MG63 (cell line): ENCODE measurements around the gene JAZF1. TPM values are rescaled to one million over a fixed set of nuclear protein-coding genes. Genes with fewer than 3 reads are reported as not detected.

Source experiments
- DNase-seq: peaks from one replicate; pipeline ENCODE4 v3.0.0-alpha.2; 2020
- H3K27me3 ChIP-seq: fragments of 250-450 bp; sonication (Bioruptor Pico); 2 replicates; pipeline ENCODE4 v1.5.1; 2020; ENCODE audit warnings: mild to moderate bottlenecking, moderate library complexity
- H3K36me3 ChIP-seq: fragments of 250-450 bp; sonication (Bioruptor Pico); 2 replicates; pipeline ENCODE4 v1.5.1; 2020; ENCODE audit warnings: mild to moderate bottlenecking, moderate library complexity
- H3K4me3 ChIP-seq: fragments of 250-450 bp; sonication (Bioruptor Pico); 2 replicates; pipeline ENCODE4 v1.5.1; 2020; ENCODE audit warnings: mild to moderate bottlenecking, moderate library complexity
- H3K9me3 ChIP-seq: fragments of 250-450 bp; sonication (Bioruptor Pico); 2 replicates; pipeline ENCODE4 v1.5.1; 2020; ENCODE audit warnings: mild to moderate bottlenecking, moderate library complexity
- total RNA-seq: library from RNA; depleted of rRNA; stranded (reverse); fragments of >200 nt; shearing (Covaris generic); gene quantifications from 2 replicates; pipeline ENCODE4 v1.2.3, GENCODE V29; 2014; ENCODE audit warnings: low replicate concordance

Gene JAZF1
- total RNA-seq, 1 experiment from 2014 or later = 7.6 TPM

DNA sequence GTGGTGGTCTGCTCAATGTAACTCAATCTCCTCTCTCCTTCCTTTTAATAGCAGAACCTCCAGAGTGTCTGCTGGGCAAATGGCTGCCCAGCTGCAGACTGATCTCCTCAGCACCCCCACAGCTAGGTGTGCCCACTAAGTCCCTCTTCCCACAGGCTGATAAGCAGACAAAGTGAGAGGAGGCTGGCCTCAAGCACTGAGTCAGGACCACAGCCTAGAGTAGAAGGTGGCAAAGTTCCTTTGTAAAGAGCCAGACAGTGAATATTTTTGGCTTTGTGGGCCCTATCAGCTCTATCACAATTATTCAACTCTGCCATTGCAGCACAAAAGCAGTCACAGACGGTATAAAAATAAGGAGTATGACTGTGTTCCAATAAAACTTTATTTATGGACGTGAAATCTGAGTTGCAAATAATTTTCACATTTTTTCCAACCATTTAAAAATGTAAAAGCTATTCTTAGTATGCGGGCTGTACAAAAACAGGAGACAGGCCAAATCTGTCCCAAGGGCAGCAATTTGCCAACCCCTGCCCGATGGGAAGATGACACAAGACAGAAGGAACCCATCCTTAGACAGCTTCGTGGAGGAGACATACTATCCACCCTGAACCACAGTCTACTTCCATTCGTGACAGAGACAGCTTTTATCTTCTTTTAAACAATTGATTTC is 23.4 kb downstream of the JAZF1 start:
- no peaks in the 10 kb centered on the region for H3K27me3 ChIP-seq
- H3K36me3 ChIP-seq = no peaks in the 10 kb centered on the region
- no peak for DNase-seq
- H3K4me3 ChIP-seq = no peak overlapping the region
- no peaks in the 10 kb centered on the region for H3K9me3 ChIP-seq

DNA sequence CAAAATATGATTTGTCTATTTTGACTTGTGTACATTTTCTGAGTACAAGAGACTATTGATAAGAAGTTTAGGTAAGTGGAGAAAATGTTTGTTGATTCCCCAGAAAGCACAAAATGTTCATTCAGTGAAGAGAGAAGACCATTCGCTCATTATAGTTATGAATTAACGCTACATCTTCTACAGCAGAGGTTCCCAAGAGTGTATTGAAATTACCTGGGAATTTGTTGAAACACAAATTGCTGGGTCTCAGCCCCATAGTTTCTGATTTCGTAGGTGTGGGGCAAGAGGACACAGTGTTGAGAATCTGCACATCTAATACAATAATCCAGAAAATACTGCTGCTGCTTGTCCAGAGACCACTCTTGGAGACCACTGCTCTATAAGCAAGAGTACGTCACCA is 24.2 kb downstream of the JAZF1 start:
- H3K9me3 ChIP-seq = no peaks in the 10 kb centered on the region
- no peak overlapping the region for H3K4me3 ChIP-seq
- no peaks in the 10 kb centered on the region for H3K36me3 ChIP-seq
- H3K27me3 ChIP-seq = no peaks in the 10 kb centered on the region
- no peak for DNase-seq

DNA sequence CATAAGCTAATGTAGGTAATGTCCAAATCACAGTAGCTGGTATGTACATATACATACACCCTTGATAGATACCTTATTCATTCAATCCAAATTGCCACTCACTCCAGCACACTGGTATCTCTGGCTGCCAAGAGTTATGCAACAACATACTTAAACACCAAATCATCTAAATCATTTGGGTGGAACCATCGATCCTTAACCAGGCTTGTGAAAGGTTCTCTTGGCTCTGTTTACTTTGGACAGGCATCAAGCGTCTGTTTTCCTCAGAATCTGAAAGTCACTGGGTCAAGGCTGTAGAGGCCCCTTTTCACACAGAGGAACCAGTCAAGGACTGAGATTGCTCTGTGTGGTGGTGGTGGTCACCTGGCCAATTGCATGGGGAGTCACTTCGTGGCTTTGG is 24.6 kb downstream of the JAZF1 start:
- no peaks in the 10 kb centered on the region for H3K36me3 ChIP-seq
- no peak overlapping the region for H3K4me3 ChIP-seq
- no peaks in the 10 kb centered on the region for H3K9me3 ChIP-seq
- no peaks in the 10 kb centered on the region for H3K27me3 ChIP-seq
- DNase-seq = peak; percentile 51

DNA sequence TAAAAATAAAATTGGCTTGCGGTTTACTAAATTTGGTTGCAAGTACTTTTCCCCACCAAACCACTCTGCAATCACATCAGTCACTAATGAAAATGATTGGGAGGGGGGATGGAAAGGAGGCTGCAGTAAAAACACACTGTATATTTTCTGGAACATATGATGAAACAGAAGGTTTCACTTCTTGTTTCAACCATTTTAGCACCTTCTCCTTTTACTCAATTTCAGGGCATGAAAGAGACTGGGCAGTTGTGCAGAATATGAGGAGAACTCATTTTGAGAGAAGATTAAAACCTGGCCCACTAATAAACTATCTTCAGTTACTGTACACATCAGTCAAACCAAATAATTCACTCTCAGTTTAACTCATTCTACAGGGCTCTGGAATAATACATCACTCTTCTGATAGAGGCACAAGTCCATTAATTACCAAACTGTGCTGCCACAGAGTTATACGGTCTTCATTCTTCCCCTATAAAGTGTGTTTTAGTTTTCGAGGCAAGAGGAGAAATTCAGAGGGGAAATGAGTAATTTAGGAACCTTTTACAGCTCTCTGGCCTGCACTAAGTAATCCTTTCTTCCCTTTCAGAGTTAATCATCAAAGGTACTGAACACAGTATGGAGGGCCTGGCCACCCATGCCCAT is 25.5 kb downstream of the JAZF1 start:
- DNase-seq = no peak
- no peak overlapping the region for H3K4me3 ChIP-seq

DNA sequence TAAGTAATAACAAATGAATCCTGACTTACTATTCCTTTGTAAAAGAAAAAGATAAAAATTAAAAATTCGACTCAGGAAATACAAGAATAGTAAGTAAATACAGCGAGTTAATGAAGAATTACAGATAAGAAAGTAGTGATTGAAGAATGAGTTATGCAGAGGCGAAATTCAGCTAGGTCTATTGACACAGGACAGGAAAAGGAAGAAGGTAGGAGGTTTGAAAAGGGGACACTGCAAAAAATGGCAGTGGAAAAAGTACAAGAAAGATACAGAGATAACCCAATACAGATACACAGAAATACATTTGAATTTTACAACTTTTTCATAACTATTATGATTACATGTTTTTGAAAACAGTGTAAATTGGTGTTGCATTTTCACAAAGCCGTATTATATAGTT is 28.0 kb downstream of the JAZF1 start:
- DNase-seq = no peak
- Histone ChIP-seq H3K9me3 (no peaks in the 10 kb centered on the region), H3K4me3 (no peak overlapping the region), H3K36me3 (peaks cover 2% of the 10 kb centered on the region; the same call in 1 of the 2 replicates), H3K27me3 (no peaks in the 10 kb centered on the region)

More for the DNA sequence above, 25.5 kb downstream of the JAZF1 start:
- Histone ChIP-seq H3K36me3 (no peaks in the 10 kb centered on the region), H3K9me3 (no peaks in the 10 kb centered on the region), H3K27me3 (no peaks in the 10 kb centered on the region)

DNA sequence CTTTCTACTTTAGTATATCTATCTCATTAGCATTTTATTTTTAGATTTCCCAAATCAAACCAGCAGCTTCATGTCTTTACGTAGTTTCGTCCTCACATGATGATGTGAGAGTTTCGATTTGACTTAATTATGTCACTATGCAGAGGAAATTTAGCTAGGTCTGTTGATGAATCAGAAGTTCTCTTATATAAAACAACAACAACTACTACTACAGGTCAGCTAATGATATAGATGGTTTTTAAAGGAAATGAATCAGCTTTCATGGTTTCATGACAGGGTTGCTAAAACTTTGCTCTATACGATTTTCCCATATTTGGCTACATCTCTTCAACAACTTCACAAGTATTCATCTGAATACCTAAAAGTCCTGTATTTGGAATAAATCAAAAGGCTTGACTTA is 28.6 kb downstream of the JAZF1 start:
- Histone ChIP-seq H3K27me3 (no peaks in the 10 kb centered on the region), H3K9me3 (no peaks in the 10 kb centered on the region), H3K4me3 (no peak overlapping the region), H3K36me3 (peaks cover 2% of the 10 kb centered on the region; the same call in 1 of the 2 replicates)
- DNase-seq = no peak

DNA sequence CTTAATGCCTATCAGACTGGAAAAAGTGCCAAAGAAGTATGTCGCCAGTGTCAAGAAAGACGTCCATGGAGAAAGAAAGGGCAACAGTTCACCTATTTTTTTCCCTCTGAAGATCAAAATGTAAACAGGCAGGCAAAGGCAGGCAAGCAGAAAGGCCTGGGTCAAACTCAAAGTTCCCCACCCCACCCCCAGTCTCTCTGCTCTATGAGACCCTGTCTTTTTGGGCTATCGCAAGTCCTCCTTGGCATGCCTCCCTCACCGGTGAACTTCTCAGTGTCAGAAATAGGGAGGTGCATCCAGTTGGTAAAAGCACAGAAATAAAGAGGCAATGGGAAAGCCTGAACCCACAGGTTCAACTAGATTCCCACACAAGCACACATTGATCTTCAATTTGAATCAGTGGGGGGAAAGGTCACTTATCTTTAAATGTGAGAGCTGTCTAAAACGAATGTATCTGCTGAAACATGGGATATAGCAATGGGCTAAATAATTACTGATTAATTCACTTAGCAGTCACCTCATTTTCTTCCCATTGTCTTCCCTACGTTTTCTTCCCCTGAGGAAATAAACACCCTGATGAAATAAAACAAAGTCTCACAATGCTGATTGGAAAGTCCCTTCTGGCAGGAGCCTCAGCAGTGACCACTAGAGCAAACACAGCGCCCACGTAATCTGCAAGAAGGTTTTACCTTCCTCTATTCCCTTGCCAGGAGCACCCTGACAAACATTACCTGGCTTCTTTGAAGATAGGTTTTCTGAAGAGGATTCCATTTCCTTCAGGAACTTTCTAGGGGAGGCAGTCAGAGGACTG is 31.1 kb downstream of the JAZF1 start:
- H3K9me3 ChIP-seq = no peaks in the 10 kb centered on the region
- no peak for DNase-seq
- no peaks in the 10 kb centered on the region for H3K27me3 ChIP-seq
- H3K4me3 ChIP-seq = no peak overlapping the region
- H3K36me3 ChIP-seq = peaks cover 7% of the 10 kb centered on the region

DNA sequence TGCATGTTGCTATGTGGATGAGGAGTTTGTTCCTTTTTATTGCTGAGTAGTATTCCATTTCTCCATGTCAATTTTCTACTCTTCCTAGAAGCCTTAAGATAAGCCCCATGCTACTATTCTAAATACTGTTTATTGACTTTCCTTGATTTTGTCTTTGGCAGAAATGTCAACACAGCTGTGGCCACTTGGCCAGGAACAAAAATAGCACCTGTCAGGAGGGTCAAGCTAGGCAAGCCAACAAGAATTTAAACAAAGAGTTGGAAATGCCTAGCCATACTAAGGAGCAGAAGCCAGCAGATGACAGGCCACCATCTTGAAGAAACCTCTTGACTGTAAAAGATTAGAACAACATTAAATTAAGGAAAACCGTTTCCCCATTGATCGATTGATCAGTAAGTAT is 34.7 kb downstream of the JAZF1 start:
- DNase-seq = no peak
- Histone ChIP-seq H3K9me3 (no peaks in the 10 kb centered on the region), H3K4me3 (no peak overlapping the region), H3K36me3 (peaks cover 7% of the 10 kb centered on the region), H3K27me3 (no peaks in the 10 kb centered on the region)

DNA sequence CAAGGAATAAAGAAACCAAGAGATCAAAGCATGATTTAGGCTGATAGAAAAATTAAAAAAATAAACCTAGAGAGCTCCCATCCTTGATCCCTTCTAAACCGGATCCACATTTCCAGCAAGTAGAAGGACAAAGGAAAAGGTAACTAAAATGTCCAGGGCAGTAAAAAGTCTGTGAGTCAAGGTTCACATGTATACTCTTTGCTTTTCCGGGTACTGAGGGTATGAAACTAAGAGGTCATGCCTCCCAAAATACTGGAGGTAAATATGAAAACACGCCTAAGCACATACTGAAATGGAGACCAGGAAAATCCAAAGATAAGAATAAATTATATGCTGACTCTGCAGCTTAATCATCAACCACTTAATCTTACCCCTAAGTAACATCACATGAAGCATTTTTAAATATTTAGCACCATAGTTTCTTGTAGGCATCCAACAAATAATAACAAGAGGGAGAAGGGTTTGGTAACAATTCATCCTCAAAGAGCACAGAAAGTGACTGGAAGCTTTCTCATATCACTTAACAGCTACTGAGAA is 35.4 kb downstream of the JAZF1 start:
- H3K36me3 ChIP-seq = peaks cover 7% of the 10 kb centered on the region
- no peak overlapping the region for H3K4me3 ChIP-seq
- no peaks in the 10 kb centered on the region for H3K27me3 ChIP-seq
- DNase-seq = no peak
- no peaks in the 10 kb centered on the region for H3K9me3 ChIP-seq

DNA sequence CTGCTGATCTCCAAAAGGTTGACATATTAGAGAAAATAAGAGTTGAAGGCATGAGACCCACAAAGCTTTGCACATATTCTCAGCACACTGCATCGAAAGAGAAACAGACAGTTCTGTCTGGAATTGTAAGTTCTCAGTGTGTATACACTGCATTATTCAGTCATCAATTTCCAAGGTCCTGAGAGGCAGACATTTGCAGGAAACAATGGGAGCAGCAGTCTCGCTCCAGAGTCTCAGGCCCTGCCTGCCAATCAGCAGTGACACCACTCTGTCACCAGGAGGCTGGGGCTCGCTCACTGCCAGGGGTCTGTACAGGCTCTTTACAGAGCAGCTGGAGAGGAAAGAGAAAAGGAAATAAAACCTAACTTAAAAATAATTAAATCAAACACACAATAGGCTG is 36.3 kb downstream of the JAZF1 start:
- H3K9me3 ChIP-seq = no peaks in the 10 kb centered on the region
- no peaks in the 10 kb centered on the region for H3K27me3 ChIP-seq
- H3K36me3 ChIP-seq = peaks cover 4% of the 10 kb centered on the region; the same call in 1 of the 2 replicates
- DNase-seq = no peak
- H3K4me3 ChIP-seq = no peak overlapping the region

DNA sequence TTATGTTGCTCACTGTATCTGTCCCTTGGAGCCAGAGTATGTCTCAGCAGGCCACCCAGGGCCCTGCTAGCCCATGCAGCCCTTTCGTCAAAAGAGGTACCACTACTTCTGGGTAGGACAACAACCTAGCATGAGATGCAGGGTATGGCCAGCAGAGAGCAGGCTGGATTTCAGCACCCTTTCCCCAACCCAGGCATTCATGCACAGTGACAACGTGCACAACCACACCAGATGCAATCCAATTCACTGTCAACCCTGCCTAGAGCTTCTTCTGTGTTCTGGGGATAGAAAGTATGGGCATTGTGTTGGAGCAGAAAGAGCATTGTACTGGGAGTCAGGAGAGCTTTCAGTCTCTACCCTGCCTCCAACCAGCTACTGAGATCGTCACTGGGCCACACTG is 37.9 kb downstream of the JAZF1 start:
- H3K9me3 ChIP-seq = no peaks in the 10 kb centered on the region
- no peak for DNase-seq
- no peak overlapping the region for H3K4me3 ChIP-seq

DNA sequence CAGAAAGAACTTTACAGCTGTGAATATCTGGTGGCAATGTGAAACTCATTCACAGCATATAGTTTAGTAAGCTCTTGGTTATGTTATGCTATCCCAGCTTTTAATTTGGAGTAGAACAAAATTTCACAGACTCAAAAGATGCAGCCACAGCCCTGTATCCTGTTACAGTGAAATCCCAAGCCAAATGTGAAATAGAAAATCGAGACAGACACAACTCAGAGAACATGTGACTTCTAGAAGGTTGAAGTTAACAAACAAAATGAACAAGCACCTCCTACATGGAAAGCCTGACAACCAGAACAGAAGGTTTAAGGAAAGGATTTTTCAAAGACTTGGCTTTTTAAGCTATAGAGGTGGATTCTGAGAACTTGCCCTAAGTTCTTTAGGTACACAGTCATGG is 39.6 kb downstream of the JAZF1 start:
- Histone ChIP-seq H3K9me3 (no peaks in the 10 kb centered on the region), H3K36me3 (peaks cover 2% of the 10 kb centered on the region; the same call in 1 of the 2 replicates), H3K27me3 (no peaks in the 10 kb centered on the region), H3K4me3 (no peak overlapping the region)
- DNase-seq = no peak

More for the DNA sequence above, 37.9 kb downstream of the JAZF1 start:
- H3K27me3 ChIP-seq = no peaks in the 10 kb centered on the region
- peaks cover 4% of the 10 kb centered on the region; the same call in 1 of the 2 replicates for H3K36me3 ChIP-seq

DNA sequence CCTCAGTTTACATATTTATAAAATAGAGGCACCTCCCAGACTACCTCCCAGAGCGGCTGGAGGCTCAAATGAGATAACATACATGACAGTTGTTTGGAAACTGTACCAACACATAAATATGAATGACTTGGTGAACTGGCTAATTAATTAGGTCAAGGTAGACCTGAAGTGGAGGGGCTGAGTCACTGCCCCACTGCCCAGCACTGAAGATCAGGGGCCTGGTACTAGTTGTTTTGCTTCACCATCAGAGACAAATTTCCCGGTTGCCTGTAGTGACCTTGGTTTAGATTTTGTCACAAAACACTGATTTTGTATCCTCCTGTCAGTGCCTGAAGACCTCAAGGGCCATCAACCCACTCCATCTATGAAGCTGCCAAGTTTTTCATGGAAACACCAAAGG is 41.8 kb downstream of the JAZF1 start:
- no peak for DNase-seq
- Histone ChIP-seq H3K36me3 (no peaks in the 10 kb centered on the region), H3K4me3 (no peak overlapping the region), H3K9me3 (no peaks in the 10 kb centered on the region), H3K27me3 (no peaks in the 10 kb centered on the region)

DNA sequence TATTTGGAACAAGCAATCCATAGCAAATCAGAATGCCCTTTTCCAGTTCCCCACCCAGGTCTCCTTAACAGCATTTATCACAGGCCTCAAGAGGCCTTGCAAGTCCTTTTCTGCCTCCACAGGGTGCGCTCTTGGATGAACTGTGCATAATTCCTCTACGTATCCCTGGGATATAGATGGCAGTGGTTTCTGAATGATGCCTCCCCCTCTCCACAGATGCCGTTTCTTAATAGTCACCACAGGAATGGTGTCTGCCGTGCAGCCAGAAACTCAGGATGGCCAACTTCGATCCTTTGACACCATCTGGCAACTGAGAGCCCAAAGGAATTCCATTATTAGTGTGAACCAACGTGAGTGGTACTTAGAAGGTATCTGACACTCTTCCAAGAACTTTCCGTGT is 43.1 kb downstream of the JAZF1 start:
- Histone ChIP-seq H3K4me3 (no peak overlapping the region), H3K9me3 (no peaks in the 10 kb centered on the region), H3K36me3 (no peaks in the 10 kb centered on the region), H3K27me3 (no peaks in the 10 kb centered on the region)
- no peak for DNase-seq

DNA sequence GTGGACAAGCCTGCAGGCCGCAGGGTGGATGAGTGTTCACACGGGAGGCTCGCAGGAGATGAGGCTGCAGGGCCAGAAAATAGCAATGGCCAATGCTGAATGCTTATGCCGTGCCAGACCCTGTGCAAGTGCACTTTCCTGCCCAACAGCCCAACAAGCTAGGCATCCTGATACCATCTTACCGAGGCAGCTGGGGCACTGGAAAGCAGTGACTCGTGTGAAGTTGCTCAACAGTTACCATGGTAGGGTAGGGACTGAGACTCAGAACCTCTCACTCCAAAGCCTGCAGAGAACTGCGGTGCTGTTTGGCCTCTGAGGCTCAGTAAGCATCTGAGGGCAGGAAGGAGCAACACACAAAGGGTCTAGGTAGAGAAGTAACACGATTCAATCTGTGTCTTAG is 43.7 kb downstream of the JAZF1 start:
- Histone ChIP-seq H3K9me3 (no peaks in the 10 kb centered on the region), H3K36me3 (no peaks in the 10 kb centered on the region), H3K27me3 (no peaks in the 10 kb centered on the region), H3K4me3 (no peak overlapping the region)
- DNase-seq = no peak

DNA sequence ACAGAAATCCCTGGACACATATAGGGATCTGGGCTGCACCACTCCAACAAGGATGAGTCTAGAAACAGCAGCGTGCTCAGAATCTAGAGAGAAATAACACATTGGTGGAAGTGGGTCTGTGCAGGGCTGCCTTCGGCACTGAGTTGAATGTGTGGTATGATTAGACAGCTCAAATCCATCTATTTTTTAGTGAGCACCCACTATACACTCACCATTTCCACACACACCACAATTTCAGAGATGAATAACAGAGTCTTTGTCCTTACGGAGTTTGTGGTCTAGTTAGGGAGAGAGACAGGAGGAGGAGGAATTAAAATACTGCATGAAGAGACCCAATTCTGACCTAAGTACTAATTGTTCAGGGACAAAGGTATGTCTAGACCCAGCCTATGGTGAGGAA is 44.2 kb downstream of the JAZF1 start:
- H3K27me3 ChIP-seq = no peaks in the 10 kb centered on the region
- H3K4me3 ChIP-seq = no peak overlapping the region
- no peaks in the 10 kb centered on the region for H3K36me3 ChIP-seq
- no peak for DNase-seq
- H3K9me3 ChIP-seq = no peaks in the 10 kb centered on the region

DNA sequence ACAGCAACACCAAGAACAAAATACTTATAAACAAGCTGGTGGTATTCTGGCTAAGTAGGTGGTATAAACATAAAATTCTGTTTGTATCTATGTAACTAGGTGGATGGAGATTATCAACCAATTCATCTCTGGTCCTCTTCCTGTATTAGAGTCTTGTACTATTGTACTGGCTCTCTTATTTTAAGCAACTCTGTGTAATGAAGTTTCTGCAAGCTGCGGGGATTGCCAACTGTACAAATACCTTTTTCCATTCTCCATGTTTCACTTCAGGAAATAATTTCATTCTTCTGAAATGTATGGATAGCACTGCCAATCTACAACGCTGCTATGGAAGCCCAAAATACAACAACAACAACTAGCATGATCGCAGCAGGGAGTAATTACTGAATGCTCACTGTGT is 44.8 kb downstream of the JAZF1 start:
- DNase-seq = no peak
- Histone ChIP-seq H3K36me3 (peaks cover under 1% of the 10 kb centered on the region; the same call in 1 of the 2 replicates), H3K9me3 (no peaks in the 10 kb centered on the region), H3K27me3 (no peaks in the 10 kb centered on the region), H3K4me3 (no peak overlapping the region)
